NCI-H2227 (cell line): ENCODE data around the gene ELP2.

Source experiments
- DNase-seq: peaks from one replicate; lab custom pipeline; 2025; ENCODE audit not compliant: unreplicated experiment; lab: John Stamatoyannopoulos, UW

Gene ELP2

GRCh38 chr18:36215577-36215976 lies 85.9 kb downstream of the ELP2 start:
- no peak for DNase-seq

GRCh38 chr18:36217348-36217747 lies 87.6 kb downstream of the ELP2 start:
- no peak for DNase-seq

DNA sequence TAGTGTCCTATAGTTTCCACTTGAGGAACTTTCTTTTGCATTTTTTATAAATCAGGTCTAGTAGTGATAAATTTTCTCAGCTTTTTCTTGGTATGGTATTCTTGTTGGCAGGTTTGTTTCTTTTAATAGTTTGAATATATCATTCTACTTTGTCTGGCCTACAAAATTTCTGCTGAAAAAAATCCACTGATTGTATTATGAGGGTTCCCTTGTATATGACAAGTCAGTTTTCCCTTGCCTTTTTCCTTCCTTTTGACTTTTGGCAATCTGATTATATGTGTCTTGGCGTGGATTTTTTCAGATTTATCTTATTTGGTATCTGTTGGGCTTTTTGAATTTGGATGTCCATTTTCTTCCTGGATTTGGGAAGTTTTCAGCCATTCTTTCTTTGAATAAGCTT lies 99.5 kb downstream of the ELP2 start:
- no peak for DNase-seq
